Left ventricle myocardium inferior (tissue), 1 donor: Measurements from ENCODE around the gene CGB5. TPM values are rescaled to one million over a fixed set of nuclear protein-coding genes. Genes with fewer than 3 reads are reported as not detected.
A peak's percentile ranks its signal among the peaks of the same experiment; 100 is the strongest.

Source experiments
- DNase-seq: peaks from one replicate; pipeline ENCODE4 v3.0.0-alpha.2; 2020
- H3K27ac ChIP-seq: fragments of 200-600 bp; replicated peaks from 2 replicates; pipeline ENCODE4 v1.8.0; 2021
- H3K27me3 ChIP-seq: fragments of 200-600 bp; 2 replicates; pipeline ENCODE4 v1.8.0; 2021; ENCODE audit warnings: low read depth
- H3K36me3 ChIP-seq: fragments of 200-600 bp; 2 replicates; pipeline ENCODE4 v1.8.0; 2021
- H3K4me1 ChIP-seq: fragments of 200-600 bp; 2 replicates; pipeline ENCODE4 v1.8.0; 2021
- H3K4me3 ChIP-seq: fragments of 200-600 bp; 2 replicates; pipeline ENCODE4 v1.8.0; 2021; ENCODE audit warnings: mild to moderate bottlenecking, moderate library complexity
- H3K9me3 ChIP-seq: fragments of 200-600 bp; replicated peaks from 2 replicates; pipeline ENCODE4 v1.8.0; 2021
- intact Hi-C: fragments of 100-400 bp; cut with micrococcal nuclease; formaldehyde crosslinking; loops from one replicate; pipeline ENCODE4 v1.11.0; 2022
- total RNA-seq: library from RNA; stranded (reverse); fragmentation: NEBNext Ultra II Directional; extraction: Animal tissue kit (Norgen Biotek cat#: 25700); gene quantifications from one replicate; pipeline ENCODE4 v1.2.1, GENCODE V29; 2021
- TF ChIP-seq, protein P1 (sequence below): fragments of 200-600 bp; IDR thresholded peaks from 2 replicates; pipeline ENCODE4 v1.8.0; 2021; ENCODE audit warnings: antibody characterized with exemption, mild to moderate bottlenecking, borderline replicate concordance
- donor health status: DM: no; HTN: yes; CAD: no; lungs with severe emphysema.

Gene CGB5
- total RNA-seq, 1 donor from 2014 or later: not detected

DNA sequence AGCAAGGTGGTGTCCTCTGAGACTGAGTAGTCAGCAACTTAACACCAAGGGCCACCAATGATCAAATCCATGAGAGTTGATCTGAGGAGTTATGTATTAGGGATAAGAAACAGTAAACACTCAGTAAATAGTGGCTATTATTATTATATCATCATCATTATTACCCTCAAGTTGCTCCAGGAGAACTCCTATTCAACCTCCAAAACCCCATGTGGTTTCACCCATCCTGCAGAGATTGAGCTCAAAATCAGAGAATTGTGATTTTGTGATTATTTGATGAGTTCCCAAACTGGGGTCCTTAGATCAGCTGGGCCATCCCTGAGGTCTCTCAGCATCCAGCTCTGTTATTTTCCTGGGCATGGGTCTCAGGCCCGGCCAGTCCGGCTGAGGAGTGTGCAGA is 17.4 kb downstream of the CGB5 start:
- Histone ChIP-seq H3K27me3 (peaks cover 75% of the 10 kb centered on the region), H3K9me3 (no peaks in the 10 kb centered on the region), H3K27ac (no peak overlapping the region), H3K4me3 (no peak overlapping the region), H3K36me3 (no peaks in the 10 kb centered on the region), H3K4me1 (peaks cover 37% of the 10 kb centered on the region)
- no peak for DNase-seq
- TF ChIP-seq, protein P1, sequence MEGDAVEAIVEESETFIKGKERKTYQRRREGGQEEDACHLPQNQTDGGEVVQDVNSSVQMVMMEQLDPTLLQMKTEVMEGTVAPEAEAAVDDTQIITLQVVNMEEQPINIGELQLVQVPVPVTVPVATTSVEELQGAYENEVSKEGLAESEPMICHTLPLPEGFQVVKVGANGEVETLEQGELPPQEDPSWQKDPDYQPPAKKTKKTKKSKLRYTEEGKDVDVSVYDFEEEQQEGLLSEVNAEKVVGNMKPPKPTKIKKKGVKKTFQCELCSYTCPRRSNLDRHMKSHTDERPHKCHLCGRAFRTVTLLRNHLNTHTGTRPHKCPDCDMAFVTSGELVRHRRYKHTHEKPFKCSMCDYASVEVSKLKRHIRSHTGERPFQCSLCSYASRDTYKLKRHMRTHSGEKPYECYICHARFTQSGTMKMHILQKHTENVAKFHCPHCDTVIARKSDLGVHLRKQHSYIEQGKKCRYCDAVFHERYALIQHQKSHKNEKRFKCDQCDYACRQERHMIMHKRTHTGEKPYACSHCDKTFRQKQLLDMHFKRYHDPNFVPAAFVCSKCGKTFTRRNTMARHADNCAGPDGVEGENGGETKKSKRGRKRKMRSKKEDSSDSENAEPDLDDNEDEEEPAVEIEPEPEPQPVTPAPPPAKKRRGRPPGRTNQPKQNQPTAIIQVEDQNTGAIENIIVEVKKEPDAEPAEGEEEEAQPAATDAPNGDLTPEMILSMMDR: no peak
- intact Hi-C loops: no loop called here

DNA sequence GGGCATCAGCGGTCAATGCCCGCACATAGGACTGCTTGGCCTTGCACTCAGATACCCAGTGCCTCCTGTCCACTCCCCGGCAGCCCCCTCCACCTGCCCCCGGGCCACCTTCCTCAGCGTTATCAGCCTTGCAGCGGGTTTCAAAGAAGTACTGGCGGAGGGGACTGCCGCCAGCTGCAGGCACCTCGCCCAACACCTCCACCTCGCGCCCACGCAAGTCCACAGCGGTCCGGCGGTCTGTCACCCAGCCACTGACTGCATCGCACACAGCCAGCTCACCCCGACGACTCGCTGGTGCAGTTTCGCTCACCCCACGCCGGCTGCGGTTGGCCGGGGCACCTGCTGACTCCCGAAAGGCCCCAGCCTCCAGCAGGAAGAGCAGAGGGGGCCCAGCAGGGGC is 17.8 kb downstream of the CGB5 start:
- Histone ChIP-seq H3K4me1 (peaks cover 34% of the 10 kb centered on the region), H3K36me3 (no peaks in the 10 kb centered on the region), H3K9me3 (no peaks in the 10 kb centered on the region), H3K27ac (no peak overlapping the region), H3K27me3 (peaks cover 78% of the 10 kb centered on the region), H3K4me3 (no peak overlapping the region)
- intact Hi-C loops: no loop called here
- TF ChIP-seq, protein P1: no peak
- no peak for DNase-seq

DNA sequence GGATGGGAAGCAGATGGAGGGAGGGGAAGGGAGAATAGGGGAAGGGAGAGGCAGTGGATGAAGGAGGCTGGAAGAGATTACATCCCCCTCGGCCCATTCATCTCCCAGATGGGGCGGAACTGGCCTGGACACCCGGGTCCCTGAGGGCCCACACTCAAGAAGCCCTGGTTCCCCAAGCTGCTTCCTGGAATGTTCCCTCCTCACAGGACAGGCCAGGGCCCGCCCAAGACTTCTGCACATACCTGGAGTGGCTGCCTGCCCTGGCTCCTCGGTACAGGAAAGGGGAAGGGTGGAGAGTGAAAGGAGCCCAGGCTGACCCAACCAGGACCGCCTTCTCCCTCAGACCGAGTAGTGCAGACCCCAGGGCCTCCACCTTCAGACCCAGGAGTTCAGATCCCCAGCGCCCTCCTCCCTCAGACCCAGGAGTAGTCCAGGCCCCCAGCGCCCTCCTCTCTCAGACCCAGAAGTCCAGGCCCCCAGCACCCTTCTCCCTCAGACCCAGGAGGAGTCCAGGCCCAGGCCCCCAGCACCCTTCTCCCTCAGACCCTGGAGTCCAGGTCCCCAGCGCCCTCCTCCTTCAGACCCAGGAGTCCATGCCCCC is 20.5 kb downstream of the CGB5 start:
- H3K9me3 ChIP-seq: no peaks in the 10 kb centered on the region
- DNase-seq: no peak
- no peaks in the 10 kb centered on the region for H3K36me3 ChIP-seq
- peaks cover 87% of the 10 kb centered on the region for H3K27me3 ChIP-seq
- no peak overlapping the region for H3K4me3 ChIP-seq
- H3K4me1 ChIP-seq: peaks cover 18% of the 10 kb centered on the region
- intact Hi-C loops: no loop called here
- TF ChIP-seq, protein P1: no peak
- no peak overlapping the region for H3K27ac ChIP-seq

DNA sequence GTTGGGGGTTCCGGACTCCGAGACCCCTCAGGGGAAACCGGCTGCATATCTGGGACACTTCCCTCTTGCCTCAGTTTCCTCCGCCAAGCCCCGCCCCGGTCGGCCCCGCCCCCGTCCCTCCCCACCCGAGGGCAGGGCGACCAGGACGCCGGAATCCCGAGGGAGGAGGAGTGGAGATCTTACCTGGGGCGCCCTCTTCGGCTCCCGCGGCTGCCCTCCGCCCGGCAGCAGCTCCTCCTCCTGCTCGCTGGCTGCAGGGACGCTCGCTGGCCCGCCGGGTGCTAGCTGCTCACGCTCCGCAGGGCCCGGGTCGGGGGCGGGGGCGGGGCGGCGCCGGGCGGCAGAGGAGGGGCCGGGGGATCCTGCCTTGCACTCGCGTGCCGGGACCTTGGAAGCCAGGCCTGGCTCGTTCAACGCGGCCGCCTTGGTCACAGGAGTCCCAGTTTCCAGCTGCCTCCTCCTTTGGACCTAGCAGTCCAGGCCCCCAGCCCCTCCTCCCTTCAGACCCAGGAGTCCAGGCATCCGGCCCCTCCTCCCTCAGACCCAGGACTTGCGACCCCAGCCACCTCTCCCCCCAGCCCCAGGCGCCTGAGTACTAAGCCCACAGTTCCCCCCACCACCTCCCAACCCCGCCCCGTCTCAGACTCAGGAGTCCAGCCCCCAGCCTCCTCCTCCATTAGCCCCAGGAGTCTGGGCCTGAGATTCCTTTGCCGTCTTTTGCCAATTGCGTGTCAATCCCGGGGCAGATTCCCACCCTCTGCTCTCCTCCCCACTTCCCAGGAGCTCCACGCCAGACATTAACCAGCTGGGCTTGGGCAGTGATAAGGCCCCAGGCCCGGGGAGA is 21.3 kb downstream of the CGB5 start, which contains the start of gene NTF4:
NTF4 (minus strand) TSS at position 51 of the 844 bp plus-strand sequence. CDS start 2,821 bp downstream, outside the sequence.
- no peaks in the 10 kb centered on the region for H3K36me3 ChIP-seq

DNA sequence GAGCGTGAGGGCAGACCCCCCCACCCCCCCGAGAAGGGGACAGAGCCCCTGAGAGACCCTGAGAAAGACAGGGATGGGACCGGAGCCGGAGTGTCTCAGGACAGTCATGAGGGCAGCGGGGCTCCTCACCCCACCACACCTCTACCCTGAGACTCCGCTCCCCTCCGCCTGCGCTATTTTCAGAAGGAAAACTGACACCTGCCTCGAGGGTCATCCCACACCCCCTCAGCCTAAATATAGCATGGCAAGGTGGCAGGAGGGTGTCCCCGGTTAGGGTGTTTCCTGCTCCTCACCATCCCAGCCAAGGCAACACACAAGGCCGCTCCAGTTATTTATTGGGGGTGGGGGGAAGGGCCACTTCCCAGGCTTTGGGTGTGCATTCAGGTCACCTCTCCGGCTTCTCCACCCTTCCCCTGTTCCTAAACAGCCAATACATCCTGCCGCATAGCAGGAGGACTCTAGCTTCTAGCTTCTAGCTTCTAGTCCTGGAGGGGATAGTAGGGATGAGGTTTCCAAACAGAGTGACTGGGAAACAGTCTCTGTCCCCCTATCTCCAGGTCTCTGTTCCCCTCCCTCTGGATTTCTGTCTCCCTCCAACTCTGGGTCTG is 22.4 kb downstream of the CGB5 start:
- Histone ChIP-seq H3K27me3 (peaks cover 96% of the 10 kb centered on the region), H3K9me3 (no peaks in the 10 kb centered on the region), H3K27ac (no peak overlapping the region), H3K4me1 (peaks cover 18% of the 10 kb centered on the region), H3K4me3 (no peak overlapping the region), H3K36me3 (no peaks in the 10 kb centered on the region)
- no peak for DNase-seq
- intact Hi-C loops: no loop called here
- TF ChIP-seq, protein P1: no peak

More for the DNA sequence above, 21.3 kb downstream of the CGB5 start, which contains the start of gene NTF4:
- no peak within 1 kb of the TSS for H3K27ac ChIP-seq
- peaks cover 18% of the 10 kb centered on the region for H3K4me1 ChIP-seq
- H3K9me3 ChIP-seq: no peaks in the 10 kb centered on the region
- H3K27me3 ChIP-seq: peaks cover 94% of the 10 kb centered on the region
- intact Hi-C loops: no loop called here
- DNase-seq: no peak
- TF ChIP-seq, protein P1: no peak
- H3K4me3 ChIP-seq: peak within 1 kb of the TSS; percentile 53
